GM10266 (cell line): ENCODE results near the gene KRT23.

Source experiments
- DNase-seq: peaks from one replicate; pipeline ENCODE4 v3.0.0; 2012; ENCODE audit errors: extremely low spot score
- CTCF ChIP-seq: IDR thresholded peaks from 2 replicates; pipeline ENCODE4 v1.5.1; 2012; ENCODE audit warnings: mild to moderate bottlenecking, low read depth; ENCODE audit not compliant: control insufficient read depth, insufficient read depth; ENCODE audit errors: missing control alignments

The KRT23 gene

GRCh38 chr17:40937384-40937819 lies at the start of gene KRT23:
Gene KRT23, minus strand, starts transcription at chr17:40937646. Its CDS starts 1,043 bp downstream, at chr17:40936603.
- TF ChIP-seq CTCF, result no peak
- DNase-seq, result no peak

- no peak for TF ChIP-seq CTCF
These were observed 49.5 kb upstream of the KRT23 start for GRCh38 chr17:40986920-40987319.

GRCh38 chr17:40984226-40984625 lies 46.8 kb upstream of the KRT23 start, which contains the start of gene KRT40:
Gene KRT40, minus strand, starts transcription at chr17:40984326. Its CDS starts 53 bp downstream, at chr17:40984273.
- no peak for DNase-seq
- TF ChIP-seq CTCF, result no peak

More at GRCh38 chr17:40986920-40987319, 49.5 kb upstream of the KRT23 start:
- DNase-seq, result no peak

DNA sequence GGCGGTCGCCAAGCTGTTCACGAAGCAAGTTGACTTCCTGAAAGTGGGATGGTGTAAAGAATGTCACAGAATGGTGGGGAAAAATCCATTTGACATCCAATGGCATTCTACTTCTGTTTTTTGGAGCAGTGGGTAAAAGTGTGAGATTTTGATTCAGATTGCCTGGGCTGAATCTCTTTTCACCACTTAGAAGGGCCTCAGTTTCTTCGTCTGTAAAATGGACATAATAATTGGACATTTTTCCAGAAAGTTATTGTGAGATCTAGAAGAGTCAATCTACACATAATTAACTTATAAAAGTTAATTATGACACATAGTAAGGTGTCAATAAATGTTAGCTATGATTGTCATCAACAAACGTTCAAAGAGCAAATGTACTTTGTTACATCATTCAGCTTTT lies 43.7 kb upstream of the KRT23 start:
- no peak for TF ChIP-seq CTCF
- DNase-seq, result no peak

GRCh38 chr17:40980596-40980995 lies 43.1 kb upstream of the KRT23 start:
- DNase-seq, result no peak
- TF ChIP-seq CTCF, result no peak

DNA sequence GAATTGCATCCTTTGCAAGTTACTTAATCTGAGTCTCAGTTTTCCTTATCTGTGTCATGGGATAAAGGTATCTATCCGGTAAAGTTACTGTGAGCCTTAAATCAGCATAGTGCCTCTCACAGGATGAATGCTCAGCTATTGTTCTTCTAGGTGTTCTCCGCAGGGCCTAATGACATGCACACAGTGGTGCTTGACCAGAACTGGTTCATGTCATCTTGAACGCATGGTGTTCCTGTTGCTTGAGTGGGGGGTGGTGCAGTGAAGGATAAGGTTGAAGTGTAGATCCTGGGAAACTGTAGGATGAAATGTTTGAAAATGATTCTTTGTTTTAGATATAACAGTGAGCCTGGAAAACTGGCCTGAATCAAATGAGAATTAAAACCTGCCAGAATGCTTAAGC lies 42.7 kb upstream of the KRT23 start:
- no peak for TF ChIP-seq CTCF
- DNase-seq, result no peak

- no peak for DNase-seq
- no peak for TF ChIP-seq CTCF
These were observed 41.2 kb upstream of the KRT23 start for GRCh38 chr17:40978575-40979151.
